T47D (cell line): ENCODE measurements around the gene MYO5A.

Source experiments
- DNase-seq, 2 experiments: peaks; one replicate each; pipeline versions ENCODE4 v3.0.0 to v3.0.0-alpha.2; 2011 to 2012; ENCODE audit warnings: low read depth in 1 of 2, low spot score in 1 of 2
- JUND ChIP-seq: IDR thresholded peaks from 2 replicates; pipeline ENCODE4 v1.6.1; 2012; ENCODE audit warnings: low read depth
- in situ Hi-C: cut with HindIII; loops from 2 replicates; pipeline ENCODE4 v1.10.0; 2016; ENCODE audit warnings: low sequenced_read_pairs, low pct_unique_long_range_greater_than_20kb

Gene MYO5A

DNA sequence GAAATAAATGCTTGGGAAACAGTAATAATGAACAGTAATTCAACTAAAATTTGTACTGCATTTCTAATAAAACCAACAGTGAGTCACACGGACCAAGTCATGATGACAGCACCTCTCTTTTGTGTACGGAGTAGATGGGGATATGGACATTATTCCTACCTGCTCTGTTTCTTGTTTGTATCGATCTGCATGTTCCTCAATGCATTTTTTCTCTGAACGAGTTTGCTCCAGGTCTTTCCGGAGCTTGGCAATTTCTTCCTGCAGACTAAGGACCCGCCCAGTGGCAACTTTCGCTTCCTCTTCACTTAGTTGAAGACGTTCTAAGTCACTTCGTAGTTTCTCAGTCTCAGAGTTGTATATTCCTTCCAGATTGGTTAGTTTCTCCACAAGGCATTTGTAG is 158.7 kb downstream of the MYO5A start:
- DNase-seq: no peak
- in situ Hi-C loops: no loop called here
- no peak for TF ChIP-seq JUND

- in situ Hi-C loops: no loop called here
These were observed 159.2 kb downstream of the MYO5A start for GRCh38 chr15:52369455-52369854.

GRCh38 chr15:52369030-52369429 is 159.7 kb downstream of the MYO5A start:
- in situ Hi-C loops: no loop called here
- TF ChIP-seq JUND: no peak

More at GRCh38 chr15:52369455-52369854, 159.2 kb downstream of the MYO5A start:
- no peak for TF ChIP-seq JUND
- DNase-seq: no peak

DNA sequence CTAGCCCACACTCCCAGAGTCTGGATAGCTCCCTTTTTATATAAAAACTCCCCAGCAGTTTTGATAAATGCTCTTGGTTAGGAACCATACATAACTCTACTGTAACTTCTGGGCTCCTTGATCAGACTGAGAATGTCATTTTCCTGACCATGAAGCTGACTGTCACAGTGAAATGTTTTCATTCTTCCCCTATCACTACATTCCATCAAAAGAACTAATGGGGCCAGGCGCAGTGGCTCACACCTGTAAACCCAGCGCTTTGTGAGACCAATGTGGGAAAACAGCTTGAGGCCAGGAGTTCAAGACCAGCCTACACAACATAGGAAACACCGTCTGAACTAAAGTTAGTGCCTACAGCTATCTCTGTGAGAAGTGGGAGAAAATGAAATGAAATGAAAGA is 160.3 kb downstream of the MYO5A start:
- in situ Hi-C loops: no loop called here
- TF ChIP-seq JUND: 0 out of 2 replicates have a peak, but pooled peaks have one; percentile 23
- DNase-seq: peak; percentile 20 to 86

More at GRCh38 chr15:52369030-52369429, 159.7 kb downstream of the MYO5A start:
- no peak for DNase-seq

DNA sequence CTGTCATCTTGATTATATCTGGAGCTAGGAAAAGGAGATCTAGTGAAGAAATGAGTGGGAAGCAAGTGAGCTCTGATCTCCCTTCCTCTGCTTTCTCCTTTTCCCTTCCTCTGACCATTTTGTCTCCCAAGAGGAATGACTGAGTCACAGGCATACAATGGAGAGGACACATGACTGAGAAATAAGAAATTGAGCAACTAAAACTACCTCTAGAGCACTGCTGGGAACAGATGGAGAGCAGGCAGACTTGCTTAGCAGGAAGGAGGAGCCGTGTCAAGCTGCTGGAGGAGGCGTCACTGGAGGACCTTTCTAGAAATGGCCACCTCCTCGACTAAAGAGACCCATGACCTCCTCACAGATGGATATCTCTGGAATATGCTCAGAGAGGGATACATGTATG is 166.2 kb downstream of the MYO5A start:
- DNase-seq: no peak
- in situ Hi-C loops: no loop called here
- TF ChIP-seq JUND: no peak

DNA sequence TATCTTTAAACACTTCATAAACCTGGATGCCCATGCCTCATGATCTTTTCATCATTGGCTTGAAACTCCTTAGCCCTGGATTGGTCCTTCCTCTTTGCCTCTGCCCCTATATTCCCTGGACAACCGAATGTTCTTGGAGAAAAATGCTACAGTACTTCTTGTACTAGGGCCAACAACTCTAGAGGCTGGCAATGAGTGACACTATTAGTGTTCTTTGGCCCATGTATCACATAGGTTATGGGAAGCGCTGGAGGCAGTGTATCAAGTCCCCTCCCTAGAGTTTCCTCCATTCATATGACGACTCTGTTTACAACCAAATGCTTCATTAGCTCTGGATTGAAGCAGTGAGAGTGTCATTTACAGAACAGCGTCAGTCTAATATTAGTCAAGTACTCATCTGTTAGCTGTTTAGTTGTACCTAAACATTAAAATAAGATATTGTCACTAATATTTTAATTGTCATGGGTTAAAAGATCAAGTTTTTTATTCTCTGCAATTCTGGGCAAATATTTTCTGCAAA is 166.6 kb downstream of the MYO5A start:
- no peak for TF ChIP-seq JUND
- in situ Hi-C loops: no loop called here
- DNase-seq: no peak

- in situ Hi-C loops: no loop called here
- no peak for DNase-seq
- TF ChIP-seq JUND: no peak
These were observed 167.2 kb downstream of the MYO5A start for GRCh38 chr15:52361494-52361893.

DNA sequence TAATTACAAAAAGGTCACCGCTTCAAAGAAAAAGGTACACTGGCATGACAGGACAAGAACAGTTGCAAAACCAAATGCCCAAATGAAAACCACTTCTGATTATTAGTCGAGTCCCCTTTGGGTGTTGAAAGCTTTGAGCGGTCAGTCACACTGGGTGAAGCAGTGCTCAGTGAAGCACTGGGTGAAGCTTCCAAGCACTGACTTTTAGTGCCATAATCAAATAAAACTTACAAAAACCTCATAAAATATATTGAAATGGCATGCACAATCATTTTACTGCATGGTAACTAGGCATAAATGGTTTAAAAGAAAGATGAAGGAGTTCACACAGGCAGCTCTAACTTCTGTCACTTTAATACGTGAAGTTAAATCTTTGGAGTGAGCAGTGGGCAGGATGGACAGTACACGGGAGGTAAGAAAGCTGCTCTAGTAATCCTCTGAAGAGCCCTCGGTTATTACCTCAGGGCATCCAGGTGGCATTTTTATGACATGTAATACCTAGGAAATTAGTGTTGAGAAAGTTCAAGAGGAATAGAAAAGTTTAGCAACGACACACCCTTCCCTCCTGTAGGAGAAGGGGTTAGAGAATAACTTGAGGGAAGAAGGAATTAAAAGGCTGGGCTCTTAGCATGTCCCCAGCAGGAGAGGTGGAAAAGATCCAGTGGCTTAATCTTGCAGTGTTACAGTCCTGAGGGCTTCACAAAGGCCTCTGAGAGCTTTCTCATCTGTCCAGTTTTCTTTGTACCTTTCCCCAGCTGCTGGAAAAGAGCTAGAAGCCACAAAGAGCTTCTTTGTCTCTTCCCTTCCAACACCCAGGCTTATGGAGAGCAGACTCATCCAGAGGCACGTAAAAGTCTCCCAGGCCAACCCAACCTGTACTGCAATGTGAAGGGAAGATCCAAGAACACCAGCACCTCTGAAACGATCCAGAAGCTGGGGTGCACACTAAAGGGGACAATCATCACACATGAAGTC is 168.2 kb downstream of the MYO5A start:
- no peak for TF ChIP-seq JUND
- in situ Hi-C loops: no loop called here
- DNase-seq: peak in 1 of 2 experiments; percentile 18

GRCh38 chr15:52359722-52360121 is 169.0 kb downstream of the MYO5A start:
- no peak for TF ChIP-seq JUND
- no peak for DNase-seq
- in situ Hi-C loops: no loop called here

DNA sequence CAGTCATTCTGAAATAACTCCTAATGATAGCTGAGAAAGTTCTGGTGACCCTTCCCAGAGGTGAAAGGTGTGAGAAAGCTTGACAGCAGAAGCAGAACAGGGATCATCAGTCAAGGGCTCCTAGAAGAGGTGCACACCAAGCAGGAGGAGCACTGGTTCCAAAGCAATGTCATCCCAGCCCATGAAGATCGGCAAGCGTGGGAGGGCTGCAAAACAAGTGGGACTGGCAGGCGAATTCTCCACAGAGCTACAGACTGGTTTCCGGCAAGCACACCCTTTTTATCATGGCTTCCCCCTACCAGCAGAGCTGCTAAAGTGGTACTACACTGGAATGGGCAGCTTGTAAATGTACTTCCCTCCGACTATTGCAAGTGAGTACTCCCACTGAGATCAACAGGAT is 170.7 kb downstream of the MYO5A start:
- no peak for TF ChIP-seq JUND
- in situ Hi-C loops: no loop called here
- no peak for DNase-seq

DNA sequence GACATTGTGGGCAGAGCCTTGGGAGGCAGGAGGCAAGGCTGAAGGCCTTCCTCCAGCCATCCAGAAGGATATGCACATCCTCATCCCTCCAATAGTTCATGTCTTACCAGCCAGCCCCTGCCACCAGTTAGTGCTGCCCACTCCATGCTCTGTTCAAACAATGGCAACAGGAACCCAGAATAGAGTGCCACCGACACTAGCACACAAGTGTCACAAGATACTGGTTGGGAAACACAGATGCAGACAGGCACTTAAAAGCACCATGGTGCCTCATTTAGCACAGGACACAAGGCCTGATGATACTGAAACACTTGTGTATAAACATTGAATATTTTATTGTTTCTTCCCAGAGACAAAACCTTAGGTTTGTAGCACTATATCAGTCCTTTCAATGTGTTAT is 176.6 kb downstream of the MYO5A start:
- no peak for DNase-seq
- in situ Hi-C loops: no loop called here
- no peak for TF ChIP-seq JUND

GRCh38 chr15:52351206-52351908 is 177.3 kb downstream of the MYO5A start:
- TF ChIP-seq JUND: no peak
- in situ Hi-C loops: no loop called here
- no peak for DNase-seq

- no peak for TF ChIP-seq JUND
- in situ Hi-C loops: no loop called here
- DNase-seq: no peak
These were observed 178.3 kb downstream of the MYO5A start for GRCh38 chr15:52350423-52350822.
